ENCODE measurements around the gene PSMD8.
A peak's percentile ranks its signal among the peaks of the same experiment; 100 is the strongest.
"Not testable (repeated sequence)": the region's sequence is repeated elsewhere in the genome, so short reads cannot be mapped to it uniquely, and the experiment has no call there.

PSMD8 gene

GRCh38 chr19:38411898-38412297 lies 37.5 kb downstream of the PSMD8 start:
- not testable (repeated sequence) for DNase-seq

- DNase-seq, result no peak
Observed at GRCh38 chr19:38412491-38412890, 38.1 kb downstream of the PSMD8 start.

GRCh38 chr19:38412961-38413360 lies 38.6 kb downstream of the PSMD8 start:
- no peak for DNase-seq

- no peak for DNase-seq
Observed at GRCh38 chr19:38413416-38413815, 39.0 kb downstream of the PSMD8 start.

GRCh38 chr19:38417146-38417543 lies 42.8 kb downstream of the PSMD8 start:
- no peak for DNase-seq

GRCh38 chr19:38417544-38418506 lies 43.5 kb downstream of the PSMD8 start:
- peak; percentile 28 for DNase-seq

GRCh38 chr19:38420935-38421334 lies 46.6 kb downstream of the PSMD8 start:
- DNase-seq, result no peak

GRCh38 chr19:38421856-38422255 lies 47.5 kb downstream of the PSMD8 start:
- DNase-seq, result no peak

- DNase-seq, result no peak
Observed at GRCh38 chr19:38422438-38422837, 48.1 kb downstream of the PSMD8 start.

- no peak for DNase-seq
Observed at GRCh38 chr19:38424272-38424671, 49.9 kb downstream of the PSMD8 start.

GRCh38 chr19:38425222-38425809 lies 50.9 kb downstream of the PSMD8 start:
- DNase-seq, result no peak

- no peak for DNase-seq
Observed at GRCh38 chr19:38425810-38426466, 51.6 kb downstream of the PSMD8 start, which contains the start of gene RASGRP4. RASGRP4 (minus strand) TSS chr19:38426219; CDS start chr19:38426091, 128 bp downstream.

GRCh38 chr19:38427035-38427677 lies 52.8 kb downstream of the PSMD8 start:
- DNase-seq, result not testable (repeated sequence)

- DNase-seq, result no peak
Observed at GRCh38 chr19:38429055-38429810, 54.9 kb downstream of the PSMD8 start.

GRCh38 chr19:38429811-38430156 lies 55.4 kb downstream of the PSMD8 start:
- DNase-seq, result no peak

GRCh38 chr19:38430931-38431330 lies 56.6 kb downstream of the PSMD8 start:
- DNase-seq, result no peak

GRCh38 chr19:38433268-38433733 lies 58.9 kb downstream of the PSMD8 start, which contains the start of gene RYR1:
RYR1 (plus strand) TSS chr19:38433691; CDS start chr19:38433830, 139 bp downstream.
- no peak for DNase-seq

All from NCI-H526 treated with DMSO at 0.1 percent for 48 hours (cell line).